SU-DHL-6 (cell line): ENCODE measurements around the gene SST.

Experiments
- CTCF ChIP-seq: fragments of 200-600 bp; sonication (generic); IDR thresholded peaks from one replicate; pipeline ENCODE4 v1.5.1; 2017; ENCODE audit warnings: antibody characterized with exemption, mild to moderate bottlenecking, low read length, moderate library complexity; ENCODE audit not compliant: insufficient read depth, poor library complexity, severe bottlenecking
- EZH2phosphoT487 ChIP-seq: fragments of 200-600 bp; sonication (generic), shearing (Covaris generic); conservative IDR thresholded peaks from 2 replicates; pipeline ENCODE4 v1.6.1; 2018; ENCODE audit warnings: mild to moderate bottlenecking, antibody characterized with exemption, low read length, moderate library complexity, mixed read lengths

GRCh38 chr3:187630404-187630803 lies 39.8 kb downstream of the SST start:
- TF ChIP-seq CTCF: no peak
- TF ChIP-seq EZH2phosphoT487: no peak
